Cardiac muscle cell (in vitro differentiated cells and primary cell): ENCODE data around the gene BID. TPM values are rescaled to one million over a fixed set of nuclear protein-coding genes. Genes with fewer than 3 reads are reported as not detected.

Experiments used
- DNase-seq, 2 donors: peaks; one replicate each; pipeline versions ENCODE4 v3.0.0 to v3.0.0-alpha.2; 2010 to 2017; ENCODE audit warnings: low read depth in 1 of 2, low spot score in 1 of 2
- H3K27ac ChIP-seq: fragments of 200-600 bp; sonication (generic); 2 replicates; pipeline ENCODE4 v1.5.1; 2016
- H3K27me3 ChIP-seq: fragments of 200-600 bp; sonication (generic); 2 replicates; pipeline ENCODE4 v1.6.0; 2016; ENCODE audit warnings: control low read depth
- H3K36me3 ChIP-seq: fragments of 200-600 bp; sonication (generic); 2 replicates; pipeline ENCODE4 v1.5.1; 2016; ENCODE audit warnings: control low read depth
- H3K4me1 ChIP-seq: fragments of 200-600 bp; sonication (generic); 2 replicates; pipeline ENCODE4 v1.8.1; 2017; ENCODE audit warnings: low read depth, mild to moderate bottlenecking, mixed run types
- H3K4me3 ChIP-seq: fragments of 200-600 bp; sonication (generic); 2 replicates; pipeline ENCODE4 v1.5.1; 2016; ENCODE audit warnings: mild to moderate bottlenecking
- H3K9me3 ChIP-seq: fragments of 200-600 bp; sonication (generic); 2 replicates; pipeline ENCODE4 v1.5.1; 2017; ENCODE audit warnings: low read depth, mild to moderate bottlenecking, control low read depth
- polyA plus RNA-seq: library from polyadenylated mRNA; unstranded; fragments of >200 nt; fragmentation: Nextera tagmentation; extraction: Ambion mirVana; gene quantifications from 2 replicates; pipeline ENCODE4 v1.2.1, GENCODE V29; 2016
- total RNA-seq: library from RNA; depleted of rRNA; stranded (reverse); fragments of >200 nt; gene quantifications from 2 replicates; pipeline ENCODE4 v1.2.3, GENCODE V29; 2016
- TF ChIP-seq, protein P1 (sequence below): IDR thresholded peaks from 2 replicates; pipeline ENCODE4 v1.5.1; 2012; ENCODE audit warnings: low read depth, mild to moderate bottlenecking, low read length

Gene BID
- total and polyA plus RNA-seq, 2 experiments from 2014 or later, result 30.8 to 57.7 TPM

DNA sequence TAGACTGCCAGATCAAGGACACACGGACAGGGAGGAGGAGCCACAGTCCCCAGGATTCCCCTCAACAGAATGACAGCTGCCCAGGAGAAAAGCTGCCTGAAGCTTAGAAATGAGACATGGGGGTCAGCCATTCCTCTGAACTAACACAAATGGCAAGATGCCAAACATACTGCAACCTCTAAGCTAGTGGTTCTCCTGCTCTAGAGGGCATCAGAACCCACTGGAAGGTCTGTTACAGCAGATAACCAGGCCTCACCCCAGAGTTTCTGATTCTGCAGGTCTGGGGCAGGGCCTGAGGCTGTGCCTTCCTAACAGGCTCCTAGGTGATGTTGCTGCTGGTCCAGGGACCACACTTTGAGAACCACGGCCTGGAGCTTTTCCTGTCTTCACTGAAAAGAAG is 28.6 kb upstream of the BID start:
- TF ChIP-seq, protein P1, sequence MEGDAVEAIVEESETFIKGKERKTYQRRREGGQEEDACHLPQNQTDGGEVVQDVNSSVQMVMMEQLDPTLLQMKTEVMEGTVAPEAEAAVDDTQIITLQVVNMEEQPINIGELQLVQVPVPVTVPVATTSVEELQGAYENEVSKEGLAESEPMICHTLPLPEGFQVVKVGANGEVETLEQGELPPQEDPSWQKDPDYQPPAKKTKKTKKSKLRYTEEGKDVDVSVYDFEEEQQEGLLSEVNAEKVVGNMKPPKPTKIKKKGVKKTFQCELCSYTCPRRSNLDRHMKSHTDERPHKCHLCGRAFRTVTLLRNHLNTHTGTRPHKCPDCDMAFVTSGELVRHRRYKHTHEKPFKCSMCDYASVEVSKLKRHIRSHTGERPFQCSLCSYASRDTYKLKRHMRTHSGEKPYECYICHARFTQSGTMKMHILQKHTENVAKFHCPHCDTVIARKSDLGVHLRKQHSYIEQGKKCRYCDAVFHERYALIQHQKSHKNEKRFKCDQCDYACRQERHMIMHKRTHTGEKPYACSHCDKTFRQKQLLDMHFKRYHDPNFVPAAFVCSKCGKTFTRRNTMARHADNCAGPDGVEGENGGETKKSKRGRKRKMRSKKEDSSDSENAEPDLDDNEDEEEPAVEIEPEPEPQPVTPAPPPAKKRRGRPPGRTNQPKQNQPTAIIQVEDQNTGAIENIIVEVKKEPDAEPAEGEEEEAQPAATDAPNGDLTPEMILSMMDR, result no peak

DNA sequence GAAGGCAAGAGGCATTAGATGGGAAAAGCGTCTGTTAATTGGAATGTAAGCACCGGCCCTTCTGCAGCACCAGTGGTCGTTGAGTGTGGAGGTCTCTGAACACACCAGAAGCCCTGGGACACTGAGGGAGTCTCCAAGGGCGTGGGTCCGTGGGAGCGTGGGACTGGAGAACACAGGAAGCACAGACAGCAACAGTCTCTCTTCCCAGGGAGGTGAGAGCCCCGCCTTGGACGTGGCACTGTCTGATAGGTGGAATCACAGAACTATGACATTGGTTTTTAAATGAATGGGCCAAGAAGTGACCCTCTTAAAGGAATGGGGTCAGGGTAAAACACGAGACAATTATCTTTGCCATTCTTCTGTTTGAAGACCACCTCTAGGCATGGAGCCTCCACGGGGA is 28.1 kb upstream of the BID start:
- TF ChIP-seq, protein P1, result no peak
- no peak overlapping the region for H3K27ac ChIP-seq
- no peaks in the 10 kb centered on the region for H3K27me3 ChIP-seq
- no peak for DNase-seq
- H3K36me3 ChIP-seq, result peaks cover 17% of the 10 kb centered on the region
- no peaks in the 10 kb centered on the region for H3K9me3 ChIP-seq
- H3K4me1 ChIP-seq, result no peaks in the 10 kb centered on the region
- H3K4me3 ChIP-seq, result no peak overlapping the region

More for the DNA sequence above, 28.6 kb upstream of the BID start:
- Histone ChIP-seq H3K36me3 (peaks cover 17% of the 10 kb centered on the region), H3K4me1 (no peaks in the 10 kb centered on the region), H3K27ac (no peak overlapping the region), H3K9me3 (no peaks in the 10 kb centered on the region), H3K27me3 (no peaks in the 10 kb centered on the region), H3K4me3 (no peak overlapping the region)
- DNase-seq, result no peak

DNA sequence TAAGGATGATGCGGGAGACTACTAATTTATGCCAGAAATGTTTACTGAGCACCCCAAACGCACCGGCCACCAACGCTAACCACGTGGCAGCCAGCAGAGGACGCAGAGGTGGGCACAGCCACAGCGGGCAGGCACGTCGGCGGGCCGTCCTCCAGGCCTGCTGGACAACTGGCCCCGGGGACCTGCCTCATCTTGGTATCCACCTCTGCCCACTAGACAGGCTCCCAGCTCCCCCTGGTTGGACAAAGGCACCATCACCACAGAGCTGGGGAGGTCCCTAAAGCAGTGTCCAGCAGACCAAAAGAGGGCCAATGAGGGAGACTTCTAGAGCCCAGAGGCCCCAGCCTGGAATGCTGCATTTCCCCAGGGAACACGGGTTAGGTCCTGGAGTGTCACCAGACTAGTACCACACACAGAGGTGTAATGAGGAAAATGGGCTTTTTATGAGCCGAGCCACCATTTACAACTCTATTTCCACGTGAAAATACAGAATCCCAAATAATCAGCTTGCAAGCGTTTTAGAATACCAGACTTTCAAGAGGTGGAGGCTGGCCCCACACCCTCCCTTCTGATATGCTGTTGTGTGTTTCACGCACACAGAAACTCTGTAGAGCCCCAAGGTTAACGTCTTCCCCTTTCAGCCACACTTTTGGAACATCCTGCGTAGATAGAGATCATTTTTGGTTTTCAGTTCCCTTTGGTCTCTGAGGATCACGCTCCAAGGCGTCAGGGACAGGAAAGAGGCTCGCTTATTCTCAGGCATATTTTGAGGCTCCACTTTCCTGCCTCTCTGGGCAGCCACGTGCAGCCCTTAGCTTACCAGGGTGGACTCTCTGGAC is 23.7 kb upstream of the BID start:
- H3K27me3 ChIP-seq, result no peaks in the 10 kb centered on the region

DNA sequence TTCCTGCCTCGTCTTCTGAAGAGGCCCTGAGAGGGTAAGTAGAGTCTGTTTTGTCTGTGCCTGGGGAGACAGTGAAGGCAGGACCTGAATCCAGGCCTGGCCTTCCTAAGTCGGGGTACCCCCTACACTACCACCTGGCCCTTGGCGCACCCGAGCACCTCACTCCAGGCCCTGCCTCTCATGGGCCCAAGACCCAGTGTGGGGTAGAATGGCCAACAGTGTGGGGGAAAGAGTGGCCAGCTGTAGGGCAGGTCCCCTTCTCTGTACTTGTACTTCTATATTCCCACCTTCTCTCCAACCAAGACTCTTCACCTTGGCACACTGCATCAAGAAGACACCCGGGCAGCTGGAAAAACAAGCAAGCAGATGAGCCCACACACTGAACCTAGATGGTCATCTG is 22.4 kb upstream of the BID start:
- DNase-seq, result no peak
- no peaks in the 10 kb centered on the region for H3K27me3 ChIP-seq
- no peak overlapping the region for H3K27ac ChIP-seq
- peaks cover 15% of the 10 kb centered on the region for H3K4me1 ChIP-seq
- no peak overlapping the region for H3K4me3 ChIP-seq
- TF ChIP-seq, protein P1, result no peak
- no peaks in the 10 kb centered on the region for H3K36me3 ChIP-seq
- H3K9me3 ChIP-seq, result no peaks in the 10 kb centered on the region

More for the DNA sequence above, 23.7 kb upstream of the BID start:
- H3K4me3 ChIP-seq, result no peak overlapping the region
- H3K9me3 ChIP-seq, result no peaks in the 10 kb centered on the region
- peaks cover 8% of the 10 kb centered on the region for H3K4me1 ChIP-seq
- no peaks in the 10 kb centered on the region for H3K36me3 ChIP-seq
- no peak overlapping the region for H3K27ac ChIP-seq
- TF ChIP-seq, protein P1, result no peak
- DNase-seq, result no peak

DNA sequence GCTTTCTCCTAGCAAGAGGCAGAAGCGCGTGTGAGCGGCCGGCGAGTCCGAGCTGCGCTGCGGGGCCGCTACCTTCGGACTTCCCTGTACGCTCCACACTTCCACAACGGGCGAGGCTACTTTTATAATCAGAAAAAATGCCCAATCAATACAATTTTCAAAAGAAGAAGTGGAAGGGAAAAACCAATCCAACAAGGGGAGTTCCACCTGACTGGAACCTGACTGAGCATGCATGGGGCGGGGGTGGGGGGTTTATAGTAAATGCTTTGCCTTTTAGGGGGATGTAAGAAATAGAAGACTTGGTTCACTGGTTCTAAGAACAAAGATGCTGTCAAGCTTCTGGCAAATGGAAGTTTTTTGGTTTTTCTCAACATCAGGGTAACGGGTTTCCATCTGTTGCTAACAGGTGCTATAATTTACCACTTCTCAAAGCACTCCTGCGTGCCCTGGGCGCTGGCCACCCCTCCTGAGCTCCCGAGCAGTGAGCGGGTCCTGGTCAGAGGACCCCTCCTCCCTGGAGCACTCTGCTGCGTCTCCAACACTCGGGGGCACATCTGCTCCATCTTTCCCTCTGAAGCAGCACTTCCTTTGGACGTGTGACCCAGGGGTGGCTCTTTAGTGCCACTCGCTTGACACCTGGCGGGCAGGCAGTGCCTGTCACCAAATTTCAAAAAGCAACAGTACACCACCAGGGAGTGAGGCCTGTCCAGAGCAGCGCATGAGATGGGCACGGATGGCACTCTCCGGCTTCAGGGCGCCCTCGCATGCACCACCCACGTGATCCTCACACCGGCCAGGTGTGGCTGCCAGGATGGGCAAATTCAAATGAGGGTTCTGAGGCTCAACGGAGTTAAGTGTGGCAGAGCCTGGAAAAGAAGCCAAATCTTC is 21.6 kb upstream of the BID start:
- Histone ChIP-seq H3K27ac (no peak overlapping the region), H3K36me3 (no peaks in the 10 kb centered on the region), H3K4me3 (no peak overlapping the region), H3K4me1 (peaks cover 15% of the 10 kb centered on the region), H3K9me3 (no peaks in the 10 kb centered on the region), H3K27me3 (no peaks in the 10 kb centered on the region)
- DNase-seq, result no peak
- TF ChIP-seq, protein P1, result no peak
